Activated CD4-positive, alpha-beta T cell treated with anti-CD3 and anti-CD28 coated beads for 24 hours (primary cell): ENCODE measurements around the gene ANGEL1.

ENCODE experiments used
- DNase-seq, 2 donors: peaks; one replicate each; pipeline ENCODE4 v3.0.0-alpha.2; 2020; ENCODE audit warnings: low read depth in 2 of 2

ANGEL1 gene

DNA sequence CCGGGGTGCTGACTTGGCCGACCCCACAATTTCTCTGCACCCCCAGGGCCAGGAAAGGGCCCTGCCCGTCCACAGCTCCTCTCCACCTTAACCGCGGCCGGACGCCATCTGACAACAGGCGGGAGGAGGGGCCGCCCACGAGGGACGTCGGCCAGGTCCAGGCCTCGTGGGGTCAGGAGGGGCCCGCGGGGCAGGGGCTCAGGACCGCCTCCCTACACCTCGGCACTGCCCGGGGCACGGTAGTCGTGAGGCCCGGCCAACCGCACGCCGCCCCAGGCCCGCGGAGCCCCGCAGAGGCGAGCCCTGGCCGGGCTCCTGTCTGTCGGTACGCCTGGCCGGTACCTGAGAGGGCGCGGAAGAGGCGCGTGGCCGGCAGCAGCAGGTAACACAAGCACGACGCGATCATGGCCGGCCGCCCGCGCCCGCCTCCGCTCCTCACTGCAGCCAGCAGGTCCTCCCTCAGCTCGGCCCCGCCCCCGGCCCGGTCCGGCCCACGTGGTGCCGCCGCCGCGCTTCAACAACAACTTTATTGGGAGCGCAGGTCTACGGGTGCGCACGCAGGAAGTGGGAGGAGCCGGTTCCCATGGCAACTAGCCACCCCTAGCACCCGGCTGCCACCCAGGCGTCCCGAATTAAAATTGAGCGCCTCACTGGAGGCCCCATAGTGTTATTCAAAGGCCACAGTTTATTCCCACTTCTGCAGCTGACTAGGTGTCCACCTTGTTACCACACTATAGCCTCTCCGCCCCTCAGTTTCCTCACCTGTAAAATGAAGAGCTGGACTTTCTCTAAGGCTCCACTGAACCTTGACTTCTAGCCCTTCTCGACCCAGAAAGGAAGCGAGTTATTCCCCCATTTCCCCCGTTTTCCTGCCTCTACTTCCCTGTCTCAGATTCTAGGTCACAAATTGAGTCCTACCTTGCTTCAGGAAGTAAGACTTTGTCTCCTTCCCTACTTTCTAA, at the start of gene ANGEL1:
Gene ANGEL1, minus strand, starts transcription at position 461 of the 962 bp plus-strand sequence. Its CDS starts 55 bp downstream, at position 406.
- peak; percentile 96 for DNase-seq

DNA sequence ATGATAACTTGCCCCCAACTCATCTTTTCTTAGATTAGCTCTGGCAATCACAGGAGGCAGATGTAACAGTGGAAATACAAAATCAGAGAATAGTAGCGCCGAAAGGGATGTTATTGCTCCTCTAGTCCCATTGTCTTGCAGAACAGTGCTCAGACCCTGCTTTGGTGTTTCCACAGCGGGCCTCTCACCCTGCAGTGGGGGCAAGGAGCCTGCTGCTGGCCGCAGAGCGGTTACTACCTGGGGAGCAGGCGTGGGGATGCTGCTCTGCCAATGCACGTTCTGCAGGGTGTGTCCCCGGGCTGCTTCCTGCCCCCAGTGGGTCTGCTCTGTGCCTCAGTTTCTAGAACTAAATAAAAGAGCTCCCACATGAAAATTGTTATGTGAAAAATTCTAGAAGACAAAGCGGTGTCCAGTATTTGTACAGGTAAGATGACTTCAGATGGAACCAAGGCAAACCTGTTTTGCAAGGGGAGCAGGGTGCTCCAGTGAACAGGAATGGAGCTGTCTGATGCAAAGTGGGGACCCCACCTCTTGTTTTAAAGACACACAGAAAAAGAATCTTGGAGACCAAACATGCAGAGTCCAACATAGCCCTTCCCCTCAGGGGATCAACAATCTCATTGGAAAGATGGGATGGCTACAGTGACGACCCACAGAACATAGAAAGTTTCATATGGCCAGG, 49.0 kb upstream of the ANGEL1 start:
- DNase-seq, result no peak

DNA sequence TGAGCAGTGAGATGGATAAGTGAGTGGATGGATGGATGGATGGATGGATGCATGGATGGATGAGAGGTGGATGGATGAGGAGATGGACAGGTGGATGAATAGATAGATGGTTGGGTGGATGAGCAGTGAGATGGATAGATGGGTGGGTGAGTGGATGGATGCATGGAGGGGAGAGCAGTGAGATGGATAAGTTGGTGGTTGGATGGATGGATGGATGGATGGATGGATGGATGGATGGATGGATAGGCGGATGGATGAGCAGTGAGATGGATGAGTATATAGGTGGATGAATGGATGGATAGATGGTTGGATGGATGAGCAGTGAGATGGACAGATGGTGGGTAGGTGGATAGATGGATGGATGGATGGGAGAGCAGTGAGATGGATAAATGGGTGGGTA, 44.1 kb upstream of the ANGEL1 start:
- no peak for DNase-seq

GRCh38 chr14:76855066-76855465, 42.4 kb upstream of the ANGEL1 start:
- no peak for DNase-seq

DNA sequence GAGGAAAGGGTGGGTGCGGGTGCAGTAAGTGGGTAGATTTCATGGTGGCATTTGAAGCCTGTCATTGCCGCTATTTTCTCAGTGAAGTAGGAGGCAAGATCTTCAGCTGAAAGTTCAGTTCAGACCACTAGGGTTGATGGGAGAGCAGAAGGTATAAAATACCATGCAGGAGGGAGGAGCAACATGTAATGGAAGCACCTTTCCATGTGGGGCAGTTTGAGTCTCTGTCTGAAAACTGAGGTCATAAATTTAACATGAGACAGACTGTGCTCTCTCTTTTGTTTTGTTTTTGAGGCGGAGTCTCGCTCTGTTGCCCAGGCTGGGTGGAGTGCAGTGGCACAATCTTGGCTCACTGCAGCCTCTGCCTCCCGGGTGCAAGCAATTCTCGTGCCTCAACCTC, 36.2 kb upstream of the ANGEL1 start:
- DNase-seq, result no peak

DNA sequence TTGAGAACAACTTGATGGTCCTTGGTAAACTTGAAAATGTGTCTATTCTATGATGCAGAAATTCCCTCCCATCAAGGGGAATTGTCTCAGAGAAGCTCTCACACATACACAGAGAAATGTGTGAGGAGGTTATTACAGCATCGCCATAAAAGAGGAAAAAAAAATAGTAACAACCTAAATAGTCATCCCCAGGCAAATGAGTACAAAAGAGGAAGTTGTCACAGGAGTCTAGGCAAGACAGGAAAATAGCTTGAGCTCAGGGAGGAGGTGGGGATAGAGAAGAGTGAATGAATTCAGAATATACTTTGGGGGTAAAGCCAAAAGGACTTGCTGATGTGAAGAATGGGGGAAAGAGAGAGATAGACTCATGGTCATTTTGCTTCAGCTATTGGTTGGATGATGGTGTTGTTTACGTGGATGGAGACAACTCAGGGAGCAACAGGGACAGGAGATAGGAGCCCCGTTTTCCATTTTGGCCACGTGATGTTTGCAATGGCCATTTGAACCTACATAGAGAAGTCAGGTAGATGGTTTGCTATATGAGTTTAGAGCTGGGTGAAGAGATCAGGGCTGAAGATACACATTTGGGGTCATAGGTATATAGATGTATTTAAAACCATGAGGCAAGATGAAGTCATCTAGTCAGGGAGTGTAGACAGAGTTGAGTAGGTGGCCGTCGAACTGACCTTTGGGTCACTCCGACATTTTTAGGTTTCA, 33.8 kb upstream of the ANGEL1 start:
- DNase-seq, result no peak

DNA sequence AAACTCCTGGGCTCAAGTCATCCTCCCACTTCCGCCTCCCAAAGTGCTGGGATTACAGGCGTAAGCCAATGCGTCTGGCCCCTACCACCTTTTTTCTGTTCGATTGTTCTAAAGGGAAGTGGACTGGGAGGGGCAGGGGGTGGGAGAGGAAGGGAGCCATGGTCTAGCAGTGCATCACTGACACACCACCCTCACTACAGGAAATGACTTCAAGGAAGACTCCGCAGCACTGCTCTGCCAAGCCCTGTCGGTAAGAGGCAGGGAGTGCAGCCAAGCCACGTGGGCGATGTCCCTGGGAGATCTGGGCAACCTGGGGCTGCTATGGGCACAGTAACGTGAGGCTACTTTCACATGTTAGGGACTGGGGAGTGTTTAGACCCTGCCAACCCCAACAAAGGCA, 31.5 kb upstream of the ANGEL1 start:
- peak; percentile 38 to 41 for DNase-seq

- no peak for DNase-seq
Observed at GRCh38 chr14:76842414-76842813, 29.7 kb upstream of the ANGEL1 start.

DNA sequence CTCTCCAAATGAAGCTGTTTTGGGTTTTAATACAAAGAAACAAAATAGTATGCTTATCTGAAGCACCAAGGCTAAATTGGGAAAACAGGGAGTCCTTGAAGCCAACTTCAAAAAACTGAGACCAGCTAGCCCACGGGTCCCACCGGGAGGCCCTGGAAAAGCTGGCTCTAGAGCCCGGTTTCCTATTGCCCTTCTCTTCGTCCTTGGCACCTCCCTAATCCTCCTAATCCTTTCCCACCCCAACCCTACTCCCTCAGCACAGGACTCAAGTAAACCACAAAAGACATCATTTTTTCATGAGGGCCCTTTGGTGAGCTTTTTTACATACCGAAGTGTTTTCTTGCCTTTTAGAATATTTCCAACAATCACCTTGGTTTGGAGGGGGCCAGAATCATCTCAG, 24.8 kb upstream of the ANGEL1 start:
- DNase-seq, result no peak

DNA sequence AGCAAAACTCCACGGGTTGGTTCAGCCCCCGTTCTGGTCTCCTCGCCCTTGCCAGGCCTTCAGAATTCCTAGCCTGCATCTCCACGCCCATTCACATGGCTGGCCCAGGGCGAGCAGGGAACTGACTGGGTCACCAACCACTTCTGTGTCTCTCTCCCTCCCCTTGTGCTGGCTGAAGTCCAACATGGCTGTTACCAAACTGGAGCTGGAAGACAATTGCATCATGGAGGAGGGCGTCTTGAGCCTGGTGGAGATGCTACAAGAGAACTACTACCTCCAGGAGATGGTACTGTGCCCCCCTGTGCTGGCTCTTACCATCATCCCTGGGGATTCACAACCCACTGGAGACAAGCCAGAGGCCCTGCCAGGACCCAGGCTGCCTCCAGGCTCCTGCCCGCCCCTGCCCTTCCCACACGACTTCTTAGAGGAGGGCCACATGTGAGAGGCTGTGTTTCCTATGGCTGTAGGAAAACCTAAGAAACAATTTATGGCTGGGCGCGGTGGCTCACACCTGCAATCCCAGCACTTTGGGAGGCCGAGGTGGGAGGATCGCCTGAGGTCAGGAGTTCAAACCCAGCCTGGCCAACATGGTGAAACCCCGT, 23.4 kb upstream of the ANGEL1 start:
- no peak for DNase-seq

GRCh38 chr14:76834241-76834661, 21.6 kb upstream of the ANGEL1 start:
- DNase-seq, result no peak

GRCh38 chr14:76833011-76833410, 20.3 kb upstream of the ANGEL1 start:
- DNase-seq, result no peak

- no peak for DNase-seq
Observed at GRCh38 chr14:76832503-76832988, 19.9 kb upstream of the ANGEL1 start.

GRCh38 chr14:76830556-76830955, 17.9 kb upstream of the ANGEL1 start:
- no peak for DNase-seq

- DNase-seq, result no peak
Observed at GRCh38 chr14:76829650-76830421, 17.2 kb upstream of the ANGEL1 start.

GRCh38 chr14:76829013-76829365, 16.3 kb upstream of the ANGEL1 start:
- DNase-seq, result no peak

DNA sequence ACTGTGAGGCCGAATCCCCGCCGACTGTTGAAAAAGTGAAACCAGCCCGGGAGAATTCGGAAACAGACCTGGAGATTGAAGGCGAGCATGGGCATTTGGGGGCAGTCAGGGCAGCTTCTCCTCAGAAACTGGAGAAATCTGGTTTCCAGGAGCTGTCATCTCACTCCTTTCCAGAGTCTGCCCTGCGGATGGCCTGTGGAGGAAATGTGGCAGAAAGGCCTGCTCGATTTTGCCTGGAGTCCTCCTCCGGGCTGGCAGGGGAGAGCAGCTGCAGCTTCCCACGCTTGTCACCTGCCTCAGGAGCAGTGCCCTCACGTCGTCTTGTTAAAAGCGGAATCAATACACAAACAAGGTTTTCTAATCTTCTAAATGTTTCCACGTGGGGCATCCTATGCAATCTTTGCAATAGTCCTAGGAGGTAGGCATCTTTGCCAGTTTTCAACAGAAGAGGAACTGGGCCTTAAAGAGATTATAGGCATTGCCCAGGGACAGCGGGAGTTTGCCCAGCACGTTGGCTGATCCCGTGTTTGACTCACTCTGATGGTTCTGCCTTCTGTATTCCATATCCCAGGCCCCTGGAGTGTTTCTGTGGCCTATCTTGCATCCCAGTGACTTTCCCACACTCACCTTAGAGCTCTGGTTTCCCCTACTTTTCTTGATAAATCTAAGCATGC, 15.8 kb upstream of the ANGEL1 start:
- no peak for DNase-seq

DNA sequence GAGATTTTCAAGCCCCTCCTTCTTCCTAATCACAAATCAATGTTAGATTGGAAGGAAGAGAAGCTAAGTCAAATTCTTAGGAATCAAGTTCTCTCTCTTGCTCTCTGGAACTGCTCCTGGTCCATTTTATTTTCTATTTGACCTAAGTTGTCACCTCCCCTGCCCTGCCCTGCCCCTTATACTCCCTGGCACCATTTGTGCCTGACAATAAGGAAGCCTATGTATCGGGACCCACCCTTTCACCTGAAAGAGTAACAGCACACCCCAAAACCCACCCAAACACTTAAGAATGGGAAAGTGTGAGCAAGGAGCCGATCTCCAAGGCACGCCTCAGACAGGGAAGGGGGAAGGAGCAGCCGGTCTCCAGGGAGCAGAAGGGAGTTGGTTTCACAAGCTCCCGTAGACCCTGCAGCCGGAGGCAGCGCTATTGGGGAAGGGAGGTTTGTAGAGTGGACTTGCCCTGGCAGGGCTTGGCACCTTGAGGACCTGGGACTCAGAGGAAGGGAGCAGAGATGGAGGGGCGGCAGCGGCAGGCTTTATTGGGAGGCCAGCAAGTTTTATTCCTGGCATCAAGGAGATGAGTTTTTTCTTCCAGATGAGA, 15.1 kb upstream of the ANGEL1 start:
- no peak for DNase-seq

- no peak for DNase-seq
Observed at GRCh38 chr14:76826122-76826521, 13.4 kb upstream of the ANGEL1 start, which contains the start of gene LRRC74A. TSS of gene LRRC74A (plus strand) at chr14:76826408. CDS start at chr14:76826698, 290 bp downstream.

GRCh38 chr14:76820700-76821099, 8.0 kb upstream of the ANGEL1 start:
- no peak for DNase-seq
